A549 (cell line): Measurements from ENCODE around the gene PTPDC1. TPM values are rescaled to one million over a fixed set of nuclear protein-coding genes. Genes with fewer than 3 reads are reported as not detected.

Source experiments
- ATAC-seq, 2 experiments: fragments of 200-7000 bp in 1 of 2; fragments of >200 bp in 1 of 2; cut with Nextera tagmentation in 1 of 2; cut with Tn5 transposase in 1 of 2; 3 replicates each; pipeline versions ENCODE4 v1.8.0 to v1.9.1; 2018 to 2020; ENCODE audit warnings: mild to moderate bottlenecking in 1 of 2, moderate library complexity in 1 of 2
- CTCF ChIA-PET: fragments of 300-600 bp; sonication (Branson Sonifier 250); formaldehyde crosslinking; extraction: SDS; loops from one replicate; lab custom pipeline; 2021; ENCODE audit warnings: antibody characterized with exemption, inconsistent platforms; lab: Yijun Ruan, JAX
- POLR2A ChIA-PET: fragments of 350-600 bp; formaldehyde crosslinking; extraction: SDS; loops from one replicate; lab custom pipeline; 2021; ENCODE audit warnings: antibody characterized with exemption, inconsistent platforms; lab: Yijun Ruan, JAX
- DNase-seq, 2 experiments: peaks; one replicate each; pipeline versions ENCODE4 v3.0.0 to v3.0.0-alpha.2; 2011 to 2016; ENCODE audit warnings: low read depth in 1 of 2, low spot score in 1 of 2
- FAIRE-seq: peaks from 2 replicates; lab custom pipeline; 2011; peaks lifted over from hg19 to GRCh38; lab: Jason Lieb, UNC
- H3K27ac ChIP-seq, 2 experiments: fragments of >200 bp; sonication (Bioruptor Twin); formaldehyde crosslinking; 3 replicates each; pipeline ENCODE4 v1.5.1; 2016 to 2017
- H3K4me1 ChIP-seq: fragments of >200 bp; sonication (Bioruptor Twin); formaldehyde crosslinking; 3 replicates; pipeline ENCODE4 v1.6.1; 2016
- H3K4me2 ChIP-seq: fragments of >200 bp; sonication (Bioruptor Twin); formaldehyde crosslinking; 3 replicates; pipeline ENCODE4 v1.6.1; 2016
- H3K4me3 ChIP-seq: fragments of >200 bp; sonication (Bioruptor Twin); formaldehyde crosslinking; 3 replicates; pipeline ENCODE4 v1.5.1; 2016
- H3K9me3 ChIP-seq: fragments of >200 bp; sonication (Bioruptor Twin); formaldehyde crosslinking; 3 replicates; pipeline ENCODE4 v1.6.1; 2016
- ATOH8 ChIP-seq: fragments of 250-450 bp; sonication (Bioruptor Pico); IDR thresholded peaks from 2 replicates; pipeline ENCODE4 v1.5.0; 2020; ENCODE audit warnings: low read depth, mild to moderate bottlenecking, moderate library complexity
- BHLHE40 ChIP-seq: IDR thresholded peaks from 2 replicates; pipeline ENCODE4 v1.6.1; 2012; ENCODE audit warnings: low read depth, low read length, inconsistent platforms
- CHD2 ChIP-seq: fragments of 150-350 bp; IDR thresholded peaks from 2 replicates; pipeline ENCODE4 v1.6.1; 2014; ENCODE audit warnings: low read length; ENCODE audit not compliant: partially characterized antibody
- EHF ChIP-seq: fragments of 250-450 bp; sonication (Bioruptor Pico); IDR thresholded peaks from 2 replicates; pipeline ENCODE4 v1.5.0; 2020; ENCODE audit warnings: mild to moderate bottlenecking
- EHMT2 ChIP-seq: fragments of 200-600 bp; sonication (generic); IDR thresholded peaks from 2 replicates; pipeline ENCODE4 v1.6.1; 2016; ENCODE audit warnings: antibody characterized with exemption, low read depth, mild to moderate bottlenecking, moderate library complexity
- ELK1 ChIP-seq: fragments of 150-350 bp; IDR thresholded peaks from 2 replicates; pipeline ENCODE4 v1.6.1; 2014; ENCODE audit warnings: low read depth, mild to moderate bottlenecking, low read length
- HEYL ChIP-seq: fragments of 250-450 bp; sonication (Bioruptor Pico); IDR thresholded peaks from 2 replicates; pipeline ENCODE4 v1.8.0; 2021; ENCODE audit warnings: mild to moderate bottlenecking, moderate library complexity
- HOXB5 ChIP-seq: fragments of 250-450 bp; sonication (Bioruptor Pico); IDR thresholded peaks from 2 replicates; pipeline ENCODE4 v1.5.0; 2020; ENCODE audit warnings: mild to moderate bottlenecking, moderate library complexity
- JUNB ChIP-seq: fragments of >200 bp; sonication (Bioruptor Twin); formaldehyde crosslinking; IDR thresholded peaks from 2 replicates; pipeline ENCODE4 v1.6.1; 2016
- NFE2L2 ChIP-seq: fragments of 150-350 bp; conservative IDR thresholded peaks from 2 replicates; pipeline ENCODE4 v1.6.1; 2014; ENCODE audit warnings: low read length
- NR3C1 ChIP-seq: fragments of >200 bp; sonication (Bioruptor Twin); formaldehyde crosslinking; IDR thresholded peaks from 3 replicates; pipeline ENCODE4 v1.6.1; 2017
- RARB ChIP-seq: fragments of 250-450 bp; sonication (Bioruptor Pico); IDR thresholded peaks from 2 replicates; pipeline ENCODE4 v1.8.0; 2021; ENCODE audit warnings: mild to moderate bottlenecking, moderate library complexity
- RNF2 ChIP-seq: fragments of 200-600 bp; sonication (generic); IDR thresholded peaks from 2 replicates; pipeline ENCODE4 v1.6.1; 2016; ENCODE audit warnings: low read depth, mild to moderate bottlenecking, antibody characterized with exemption, moderate library complexity, borderline replicate concordance
- TP53 ChIP-seq: fragments of 250-450 bp; sonication (Bioruptor Pico); IDR thresholded peaks from 2 replicates; pipeline ENCODE4 v1.5.0; 2021; ENCODE audit warnings: mild to moderate bottlenecking, moderate library complexity
- ZFP36 ChIP-seq: fragments of 450-650 bp; IDR thresholded peaks from 2 replicates; pipeline ENCODE4 v1.6.1; 2014; ENCODE audit warnings: borderline replicate concordance; ENCODE audit not compliant: partially characterized antibody
- ZSCAN20 ChIP-seq: fragments of 250-450 bp; sonication (Bioruptor Pico); IDR thresholded peaks from 2 replicates; pipeline ENCODE4 v1.8.0; 2022; ENCODE audit warnings: mild to moderate bottlenecking, moderate library complexity
- WGBS: methylation state at CpG from one replicate; pipeline ENCODE4 v1.1.6; 2017; ENCODE audit errors: missing lambda C conversion rate; 5-methylcytosine and 5-hydroxymethylcytosine counted together
- polyA plus RNA-seq, 4 experiments: library from polyadenylated mRNA; depleted of rRNA in 3 of 4; stranded (reverse); fragments of >200 nt; fragmentation: RNase III in 1 of 4; extraction: RNeasy Plus Mini Kit Qiagen cat#74134 plus additional on column Dnase treatment in 1 of 4; gene quantifications; 2 replicates in 3 of 4; 3 replicates in 1 of 4; pipeline ENCODE4 v1.2.3, GENCODE V29; 2011 to 2017
- TF ChIP-seq, protein P1 (sequence below): fragments of 450-650 bp; IDR thresholded peaks from 2 replicates; pipeline ENCODE4 v1.6.1; 2014; ENCODE audit warnings: antibody characterized with exemption
- TF ChIP-seq, protein P2 (sequence below): IDR thresholded peaks from 2 replicates; pipeline ENCODE4 v1.6.1; 2012; ENCODE audit warnings: low read depth, borderline replicate concordance
- TF ChIP-seq, protein P3 (sequence below): fragments of >200 bp; sonication (Bioruptor Twin); formaldehyde crosslinking; IDR thresholded peaks from 3 replicates; pipeline ENCODE4 v1.6.1; 2016

PTPDC1 gene
- polyA plus RNA-seq, 2 of the 4 experiments (the other 2 are of a cell fraction): 3.8 to 16.9 TPM

DNA sequence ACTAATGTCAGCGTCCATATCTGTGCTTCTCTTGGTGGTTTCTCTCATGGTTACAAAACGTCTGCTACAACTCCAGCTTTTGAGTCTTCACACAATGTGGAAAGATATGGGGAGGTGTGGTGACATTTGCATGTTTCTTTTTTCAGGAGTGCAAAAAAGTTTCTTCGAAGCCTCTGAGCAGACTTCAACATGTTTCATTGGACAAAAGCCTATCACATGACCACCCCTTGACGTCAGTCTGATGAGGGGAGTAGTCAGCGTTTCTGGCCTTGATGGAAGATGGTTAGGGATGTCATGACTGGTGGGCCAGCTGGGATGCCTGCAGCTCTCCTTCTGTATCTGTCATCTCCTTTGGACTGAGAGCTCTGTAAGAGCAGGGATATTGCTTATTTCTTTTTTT is 61.4 kb downstream of the PTPDC1 start:
- no peak for ATAC-seq
- ChIA-PET POLR2A (no interaction called here), CTCF (interaction anchor here (2.3 kb wide), 1 partner anchor 12 kb away, joined by 9 read pairs; no protein-coding TSS in a partner anchor)
- H3K4me2 ChIP-seq: no peak overlapping the region
- TF ChIP-seq CHD2: no peak
- H3K27ac ChIP-seq: no peak overlapping the region
- FAIRE-seq: no peak
- WGBS: 55% methylated on average over 5 of the region's 5 CpGs
- DNase-seq: no peak
- H3K4me3 ChIP-seq: no peak overlapping the region
- H3K9me3 ChIP-seq: no peaks in the 10 kb centered on the region
- peaks cover 6% of the 10 kb centered on the region for H3K4me1 ChIP-seq

GRCh38 chr9:94147776-94148175 is 63.5 kb downstream of the PTPDC1 start:
- WGBS: 81% methylated on average over 13 of the region's 13 CpGs
- H3K9me3 ChIP-seq: no peaks in the 10 kb centered on the region
- POLR2A ChIA-PET: no interaction called here

GRCh38 chr9:94148419-94148818 is 64.2 kb downstream of the PTPDC1 start:
- no peak for TF ChIP-seq NFE2L2
- TF ChIP-seq RNF2: no peak
- no peak for TF ChIP-seq EHF (CRISPR knock-in tag)
- no peak for TF ChIP-seq ZSCAN20 (CRISPR knock-in tag)
- no peak for TF ChIP-seq ZFP36
- TF ChIP-seq, protein P1, sequence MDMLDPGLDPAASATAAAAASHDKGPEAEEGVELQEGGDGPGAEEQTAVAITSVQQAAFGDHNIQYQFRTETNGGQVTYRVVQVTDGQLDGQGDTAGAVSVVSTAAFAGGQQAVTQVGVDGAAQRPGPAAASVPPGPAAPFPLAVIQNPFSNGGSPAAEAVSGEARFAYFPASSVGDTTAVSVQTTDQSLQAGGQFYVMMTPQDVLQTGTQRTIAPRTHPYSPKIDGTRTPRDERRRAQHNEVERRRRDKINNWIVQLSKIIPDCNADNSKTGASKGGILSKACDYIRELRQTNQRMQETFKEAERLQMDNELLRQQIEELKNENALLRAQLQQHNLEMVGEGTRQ: no peak
- no peak for TF ChIP-seq EHMT2
- no peak for TF ChIP-seq HEYL
- TF ChIP-seq, protein P2, sequence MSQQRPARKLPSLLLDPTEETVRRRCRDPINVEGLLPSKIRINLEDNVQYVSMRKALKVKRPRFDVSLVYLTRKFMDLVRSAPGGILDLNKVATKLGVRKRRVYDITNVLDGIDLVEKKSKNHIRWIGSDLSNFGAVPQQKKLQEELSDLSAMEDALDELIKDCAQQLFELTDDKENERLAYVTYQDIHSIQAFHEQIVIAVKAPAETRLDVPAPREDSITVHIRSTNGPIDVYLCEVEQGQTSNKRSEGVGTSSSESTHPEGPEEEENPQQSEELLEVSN: no peak
- TF ChIP-seq JUNB: no peak
- TF ChIP-seq, all 56 proteins: peak for 0
- Histone ChIP-seq H3K9me3 (no peaks in the 10 kb centered on the region), H3K4me1 (no peaks in the 10 kb centered on the region), H3K27ac (no peak overlapping the region), H3K4me3 (no peak overlapping the region), H3K4me2 (no peak overlapping the region)
- FAIRE-seq (no peak), ATAC-seq (no peak), DNase-seq (no peak)
- ChIA-PET CTCF (interaction anchor here (1.3 kb wide), 1 partner anchor 13 kb away, joined by 3 read pairs; no protein-coding TSS in a partner anchor), POLR2A (interaction anchor here (1.3 kb wide), 1 partner anchor 18 kb away, joined by 4 read pairs; no protein-coding TSS in a partner anchor)
- 60% methylated on average over 5 of the region's 5 CpGs for WGBS

More at GRCh38 chr9:94147776-94148175, 63.5 kb downstream of the PTPDC1 start:
- FAIRE-seq (no peak), DNase-seq (no peak), ATAC-seq (no peak)
- Histone ChIP-seq H3K4me2 (no peak overlapping the region), H3K4me3 (no peak overlapping the region), H3K4me1 (no peaks in the 10 kb centered on the region), H3K27ac (no peak overlapping the region)
- TF ChIP-seq ELK1: no peak
- no peak for TF ChIP-seq EHMT2
- TF ChIP-seq TP53 (CRISPR knock-in tag): no peak
- TF ChIP-seq RARB (CRISPR knock-in tag): no peak
- TF ChIP-seq HOXB5 (CRISPR knock-in tag): no peak
- TF ChIP-seq, protein P3, sequence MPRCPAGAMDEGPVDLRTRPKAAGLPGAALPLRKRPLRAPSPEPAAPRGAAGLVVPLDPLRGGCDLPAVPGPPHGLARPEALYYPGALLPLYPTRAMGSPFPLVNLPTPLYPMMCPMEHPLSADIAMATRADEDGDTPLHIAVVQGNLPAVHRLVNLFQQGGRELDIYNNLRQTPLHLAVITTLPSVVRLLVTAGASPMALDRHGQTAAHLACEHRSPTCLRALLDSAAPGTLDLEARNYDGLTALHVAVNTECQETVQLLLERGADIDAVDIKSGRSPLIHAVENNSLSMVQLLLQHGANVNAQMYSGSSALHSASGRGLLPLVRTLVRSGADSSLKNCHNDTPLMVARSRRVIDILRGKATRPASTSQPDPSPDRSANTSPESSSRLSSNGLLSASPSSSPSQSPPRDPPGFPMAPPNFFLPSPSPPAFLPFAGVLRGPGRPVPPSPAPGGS: no peak
- TF ChIP-seq RNF2: no peak
- TF ChIP-seq ZFP36: no peak
- no peak for TF ChIP-seq NR3C1
- TF ChIP-seq ATOH8: no peak
- no peak for TF ChIP-seq BHLHE40
- CTCF ChIA-PET: interaction anchor here (1.3 kb wide), 1 partner anchor 13 kb away, joined by 3 read pairs; no protein-coding TSS in a partner anchor
